Measurements from ENCODE around the gene HIP1. TPM values are rescaled to one million over a fixed set of nuclear protein-coding genes. Genes with fewer than 3 reads are reported as not detected.
"Not testable (repeated sequence)": the region's sequence is repeated elsewhere in the genome, so short reads cannot be mapped to it uniquely, and the experiment has no call there.

The HIP1 gene
- total and polyA plus RNA-seq, 4 donors: 10.6 to 87.9 (median 43.3) TPM

DNA sequence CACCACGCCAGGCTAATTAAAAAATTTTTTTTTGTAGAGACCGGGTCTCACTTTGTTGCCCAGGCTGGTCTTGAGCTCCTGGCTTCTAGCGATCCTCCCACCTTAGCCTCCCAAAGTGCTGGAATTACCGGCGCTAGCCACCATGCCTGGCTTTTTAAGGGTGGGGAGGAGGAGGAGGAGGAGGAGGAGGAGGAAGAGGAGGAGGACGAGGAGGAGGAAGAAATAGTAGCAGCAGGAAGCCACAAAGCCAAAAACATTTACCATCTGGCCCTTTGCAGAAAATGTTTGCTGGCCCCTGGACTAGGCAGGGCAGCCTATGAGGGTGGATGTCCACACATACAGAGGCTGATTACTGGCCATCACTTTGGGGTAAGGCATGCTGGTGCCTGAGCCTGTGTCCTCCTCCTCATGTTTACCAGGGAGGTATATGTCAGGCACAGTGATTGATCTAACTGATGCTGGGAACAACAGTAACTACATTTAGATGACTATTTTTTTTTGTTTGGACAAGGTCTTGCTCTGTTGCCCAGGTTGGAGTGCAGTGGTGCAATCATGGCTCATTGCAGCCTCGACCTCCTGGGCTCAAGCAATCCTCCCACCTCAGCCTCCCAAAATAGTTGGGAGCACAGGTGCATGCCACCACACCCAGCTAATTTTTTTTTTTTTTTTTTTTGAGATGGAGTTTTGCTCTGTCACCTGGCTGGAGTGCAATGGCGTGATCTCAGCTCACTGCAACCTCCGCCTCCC is 122.1 kb downstream of the HIP1 start:
- Histone ChIP-seq H3K27me3 (ENCODE audit: control insufficient read depth in 1 of 2, insufficient read depth in 2 of 2, low read length in 1 of 2) (no peaks in the 10 kb centered on the region), H3K9me3 (ENCODE audit: control insufficient read depth, low read length) (no peaks in the 10 kb centered on the region), H3K36me3 (ENCODE audit: control insufficient read depth in 1 of 2, insufficient read depth in 2 of 2, low read length in 1 of 2) (no peaks in the 10 kb centered on the region), H3K4me1 (ENCODE audit: control insufficient read depth in 1 of 2, insufficient read depth in 2 of 2, low read length in 2 of 2) (no peaks in the 10 kb centered on the region), H3K4me3 (ENCODE audit: low read length in 2 of 2) (no peak overlapping the region), H3K27ac (ENCODE audit: low read depth in 1 of 2, low read length in 2 of 2) (no peak overlapping the region)
- WGBS, 2 donors: 92 to 93% methylated on average over 9 of the region's 9 CpGs
- DNase-seq (no peak), ATAC-seq (ENCODE audit: low FRiP score) (no peak)
- intact Hi-C loops (cut with DNase I): no loop called here

DNA sequence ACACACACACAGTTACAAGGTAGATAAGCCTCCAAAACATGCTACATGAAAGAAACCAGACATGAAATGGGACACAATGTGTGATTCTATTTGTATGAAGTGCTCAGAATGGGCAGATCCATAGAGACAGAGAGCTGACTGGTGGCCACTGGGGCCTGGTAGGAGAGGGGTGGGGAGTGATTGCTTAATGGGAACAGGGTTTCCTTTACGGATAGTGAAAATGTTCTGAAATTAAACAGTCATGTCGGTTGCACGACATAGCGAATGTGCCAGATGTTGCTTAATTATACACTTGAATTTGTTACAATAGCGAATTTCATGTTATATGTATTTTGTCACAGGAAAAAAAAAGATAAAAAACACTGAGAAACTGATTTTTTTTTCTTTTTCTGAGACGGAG is 124.3 kb downstream of the HIP1 start:
- no peak for ATAC-seq (ENCODE audit: low FRiP score)
- DNase-seq: no peak
- H3K4me3 ChIP-seq (ENCODE audit: low read length in 2 of 2): no peak overlapping the region
- 84 to 85% methylated on average over 6 of the region's 6 CpGs for WGBS, 2 donors
- H3K27me3 ChIP-seq (ENCODE audit: control insufficient read depth in 1 of 2, insufficient read depth in 2 of 2, low read length in 1 of 2): no peaks in the 10 kb centered on the region
- no peaks in the 10 kb centered on the region for H3K36me3 ChIP-seq (ENCODE audit: control insufficient read depth in 1 of 2, insufficient read depth in 2 of 2, low read length in 1 of 2)
- H3K27ac ChIP-seq (ENCODE audit: low read depth in 1 of 2, low read length in 2 of 2): no peak overlapping the region
- H3K4me1 ChIP-seq (ENCODE audit: control insufficient read depth in 1 of 2, insufficient read depth in 2 of 2, low read length in 2 of 2): no peaks in the 10 kb centered on the region
- intact Hi-C loops (cut with DNase I): no loop called here
- no peaks in the 10 kb centered on the region for H3K9me3 ChIP-seq (ENCODE audit: control insufficient read depth, low read length)

DNA sequence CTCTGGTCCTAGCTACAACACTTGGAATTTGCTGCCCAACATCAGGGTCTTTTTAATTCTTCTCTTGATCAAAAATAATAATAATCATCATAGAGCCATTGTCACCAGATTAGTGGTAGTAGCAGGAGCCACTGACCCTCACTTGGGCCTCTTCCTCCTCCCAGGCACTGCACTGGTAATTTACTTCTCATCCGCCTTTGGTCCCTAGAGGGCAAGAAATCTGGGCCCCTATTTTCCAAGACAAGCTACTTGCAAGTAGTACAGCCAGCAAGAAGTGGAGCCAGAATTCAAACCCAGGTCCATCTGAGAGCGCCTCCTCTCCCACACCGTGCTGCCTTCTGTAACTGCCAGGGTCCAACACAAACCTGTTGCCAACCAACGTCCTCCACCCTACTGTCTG is 125.4 kb downstream of the HIP1 start:
- intact Hi-C loops (cut with DNase I): no loop called here
- Histone ChIP-seq H3K27me3 (ENCODE audit: control insufficient read depth in 1 of 2, insufficient read depth in 2 of 2, low read length in 1 of 2) (no peaks in the 10 kb centered on the region), H3K4me3 (ENCODE audit: low read length in 2 of 2) (no peak overlapping the region), H3K4me1 (ENCODE audit: control insufficient read depth in 1 of 2, insufficient read depth in 2 of 2, low read length in 2 of 2) (no peaks in the 10 kb centered on the region), H3K9me3 (ENCODE audit: control insufficient read depth, low read length) (no peaks in the 10 kb centered on the region), H3K36me3 (ENCODE audit: control insufficient read depth in 1 of 2, insufficient read depth in 2 of 2, low read length in 1 of 2) (no peaks in the 10 kb centered on the region), H3K27ac (ENCODE audit: low read depth in 1 of 2, low read length in 2 of 2) (no peak overlapping the region)
- 62% methylated on average over 4 of the region's 4 CpGs for WGBS, 2 donors
- DNase-seq (no peak), ATAC-seq (ENCODE audit: low FRiP score) (no peak)

DNA sequence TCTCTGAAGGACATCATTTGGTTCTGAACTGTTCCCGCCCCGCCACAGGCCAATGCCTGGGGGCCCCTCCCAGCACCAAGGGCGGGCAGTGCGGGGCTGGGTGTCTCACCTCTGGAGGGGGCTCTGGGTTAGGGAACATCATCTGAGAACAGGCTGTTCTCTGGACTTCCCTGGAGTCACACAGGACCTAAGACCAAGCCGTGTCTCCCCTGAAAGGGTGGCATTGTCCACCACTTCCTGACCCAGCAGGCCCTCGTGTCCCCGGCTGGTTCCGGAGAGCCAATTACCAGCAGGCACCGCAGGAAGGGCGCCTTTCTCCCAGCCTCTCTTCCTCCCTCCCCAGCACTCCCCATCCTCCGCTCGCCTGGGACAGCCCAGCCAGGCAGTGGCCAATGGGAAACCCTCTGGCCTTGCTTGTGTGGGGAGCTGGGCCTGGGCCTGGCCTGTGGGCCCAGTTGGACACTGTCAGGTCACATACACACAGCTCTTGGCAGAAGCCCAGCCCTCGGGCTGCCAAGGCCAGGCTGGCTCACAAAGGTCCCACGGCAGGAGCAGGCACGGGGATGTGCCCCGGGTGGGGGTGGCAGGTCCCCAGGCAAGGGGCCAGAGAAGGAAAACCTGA is 127.1 kb downstream of the HIP1 start:
- WGBS, 2 donors: 9 to 13% methylated on average over 16 of the region's 16 CpGs
- intact Hi-C loops (cut with DNase I): no loop called here

DNA sequence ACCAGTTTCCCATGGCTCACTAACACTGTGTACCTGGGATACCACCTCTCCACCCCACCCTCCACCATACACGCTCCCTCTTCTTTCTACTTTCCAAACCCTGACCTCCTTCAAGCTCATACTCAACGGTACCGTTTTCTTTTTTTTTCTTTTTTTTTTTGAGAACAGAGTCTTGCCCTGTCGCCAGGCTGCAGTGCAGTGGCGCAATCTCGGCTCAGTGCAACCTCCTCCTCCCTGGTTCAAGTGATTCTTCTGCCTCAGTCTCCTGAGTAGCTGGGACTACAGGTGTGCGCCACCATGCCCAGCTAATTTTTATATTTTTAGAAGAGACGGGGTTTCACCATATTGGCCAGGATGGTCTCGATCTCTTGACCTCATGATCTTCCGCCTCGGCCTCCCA is 129.3 kb downstream of the HIP1 start:
- H3K36me3 ChIP-seq (ENCODE audit: control insufficient read depth in 1 of 2, insufficient read depth in 2 of 2, low read length in 1 of 2); H3K4me3 ChIP-seq (ENCODE audit: low read length in 2 of 2); H3K9me3 ChIP-seq (ENCODE audit: control insufficient read depth, low read length); intact Hi-C loops (cut with DNase I); H3K4me1 ChIP-seq (ENCODE audit: control insufficient read depth in 1 of 2, insufficient read depth in 2 of 2, low read length in 2 of 2); ATAC-seq (ENCODE audit: low FRiP score); H3K27me3 ChIP-seq (ENCODE audit: control insufficient read depth in 1 of 2, insufficient read depth in 2 of 2, low read length in 1 of 2); H3K27ac ChIP-seq (ENCODE audit: low read depth in 1 of 2, low read length in 2 of 2); DNase-seq: not testable (repeated sequence)
- WGBS, 2 donors: 84 to 85% methylated on average over 11 of the region's 11 CpGs

More for the DNA sequence above, 127.1 kb downstream of the HIP1 start:
- Histone ChIP-seq H3K4me1 (ENCODE audit: control insufficient read depth in 1 of 2, insufficient read depth in 2 of 2, low read length in 2 of 2) (no peaks in the 10 kb centered on the region), H3K27ac (ENCODE audit: low read depth in 1 of 2, low read length in 2 of 2) (peak overlapping the region; percentile 6 to 18), H3K27me3 (ENCODE audit: control insufficient read depth in 1 of 2, insufficient read depth in 2 of 2, low read length in 1 of 2) (no peaks in the 10 kb centered on the region), H3K4me3 (ENCODE audit: low read length in 2 of 2) (no peak overlapping the region), H3K36me3 (ENCODE audit: control insufficient read depth in 1 of 2, insufficient read depth in 2 of 2, low read length in 1 of 2) (no peaks in the 10 kb centered on the region), H3K9me3 (ENCODE audit: control insufficient read depth, low read length) (no peaks in the 10 kb centered on the region)
- DNase-seq (peak; percentile 92 to 93), ATAC-seq (ENCODE audit: low FRiP score) (peak; percentile 95)

DNA sequence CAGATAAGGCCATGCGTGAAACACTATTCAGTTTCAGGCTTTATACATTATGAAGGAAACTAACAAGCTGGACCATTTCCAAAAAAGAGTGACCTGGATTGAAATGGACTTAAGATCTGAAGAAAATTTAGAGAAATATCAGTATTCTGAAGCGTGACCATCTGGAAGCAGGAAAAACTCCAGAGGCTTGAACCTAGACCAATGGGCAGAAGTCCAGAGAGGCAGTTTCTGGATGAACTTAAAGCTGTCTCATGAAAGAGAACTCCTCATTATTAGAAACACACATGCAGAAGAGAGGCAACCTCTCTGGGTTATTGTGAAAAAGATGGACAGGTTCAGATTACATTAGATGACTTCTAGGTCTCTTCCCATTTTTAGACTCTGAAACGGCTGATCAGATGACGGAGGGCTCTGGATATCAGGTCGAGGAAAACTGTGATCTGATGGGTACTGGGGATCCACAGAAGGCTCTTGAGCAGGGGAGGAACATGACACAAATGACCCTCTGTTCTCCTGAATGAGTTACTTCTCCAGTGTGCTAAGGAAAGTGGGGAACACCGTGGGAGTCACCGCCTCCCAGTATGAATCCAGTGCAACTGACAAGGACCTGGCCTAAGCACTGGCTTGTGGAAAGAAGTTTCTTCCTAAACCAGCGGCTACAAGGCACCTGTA is 130.2 kb downstream of the HIP1 start:
- no peak for DNase-seq
- intact Hi-C loops (cut with DNase I): no loop called here
- ATAC-seq (ENCODE audit: low FRiP score): no peak
- H3K36me3 ChIP-seq (ENCODE audit: control insufficient read depth in 1 of 2, insufficient read depth in 2 of 2, low read length in 1 of 2): no peaks in the 10 kb centered on the region
- no peaks in the 10 kb centered on the region for H3K27me3 ChIP-seq (ENCODE audit: control insufficient read depth in 1 of 2, insufficient read depth in 2 of 2, low read length in 1 of 2)
- no peaks in the 10 kb centered on the region for H3K4me1 ChIP-seq (ENCODE audit: control insufficient read depth in 1 of 2, insufficient read depth in 2 of 2, low read length in 2 of 2)
- H3K9me3 ChIP-seq (ENCODE audit: control insufficient read depth, low read length): no peaks in the 10 kb centered on the region
- WGBS, 2 donors: 80% methylated on average over 8 of the region's 8 CpGs
- no peak overlapping the region for H3K27ac ChIP-seq (ENCODE audit: low read depth in 1 of 2, low read length in 2 of 2)
- no peak overlapping the region for H3K4me3 ChIP-seq (ENCODE audit: low read length in 2 of 2)

DNA sequence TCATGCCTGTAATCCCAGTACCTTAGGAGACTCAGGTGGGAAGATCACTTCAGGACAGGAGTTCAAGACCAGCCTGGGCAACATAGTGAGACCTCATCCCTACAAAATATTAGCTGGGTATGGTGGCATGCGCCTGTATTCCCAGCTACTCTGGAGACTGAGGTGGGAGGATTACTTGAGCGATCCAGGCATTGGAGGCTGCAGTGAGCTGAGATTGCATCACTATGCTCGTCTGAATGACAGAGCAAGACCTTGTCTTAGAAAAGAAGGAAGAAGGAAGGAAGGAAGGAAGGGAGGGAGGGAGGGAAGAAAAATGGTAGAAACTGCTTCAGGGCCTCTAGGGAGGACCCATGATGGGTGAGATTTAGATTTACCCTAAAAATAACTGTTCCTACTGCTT is 134.3 kb downstream of the HIP1 start:
- no peak overlapping the region for H3K27ac ChIP-seq (ENCODE audit: low read depth in 1 of 2, low read length in 2 of 2)
- ATAC-seq (ENCODE audit: low FRiP score) (no peak), DNase-seq (no peak)
- no peaks in the 10 kb centered on the region for H3K27me3 ChIP-seq (ENCODE audit: control insufficient read depth in 1 of 2, insufficient read depth in 2 of 2, low read length in 1 of 2)
- intact Hi-C loops (cut with DNase I): no loop called here
- WGBS, 2 donors: 90 to 92% methylated on average over 3 of the region's 3 CpGs
- no peaks in the 10 kb centered on the region for H3K36me3 ChIP-seq (ENCODE audit: control insufficient read depth in 1 of 2, insufficient read depth in 2 of 2, low read length in 1 of 2)
- H3K4me3 ChIP-seq (ENCODE audit: low read length in 2 of 2): no peak overlapping the region
- H3K4me1 ChIP-seq (ENCODE audit: control insufficient read depth in 1 of 2, insufficient read depth in 2 of 2, low read length in 2 of 2): peaks cover 0 to 2% of the 10 kb centered on the region in 2 donors
- H3K9me3 ChIP-seq (ENCODE audit: control insufficient read depth, low read length): no peaks in the 10 kb centered on the region

DNA sequence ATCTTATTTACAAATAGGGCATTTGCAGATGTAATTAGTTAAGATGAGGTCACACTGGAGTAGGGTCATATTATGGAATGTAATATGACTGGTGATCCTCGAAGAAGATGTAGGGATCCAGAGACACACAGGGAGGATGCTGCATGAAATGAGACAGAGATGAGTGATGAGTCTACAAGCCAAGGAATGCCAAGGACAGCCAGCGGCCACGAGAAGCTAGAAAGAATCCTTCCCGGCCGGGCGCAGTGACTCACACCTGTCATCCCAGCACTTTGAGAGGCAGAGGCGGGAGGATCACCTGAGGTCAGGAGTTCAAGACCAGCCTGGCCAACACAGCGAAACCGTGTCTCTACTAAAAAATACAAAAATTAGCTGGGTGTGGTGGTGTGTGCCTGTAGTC is 135.9 kb downstream of the HIP1 start:
- H3K4me1 ChIP-seq (ENCODE audit: control insufficient read depth in 1 of 2, insufficient read depth in 2 of 2, low read length in 2 of 2); H3K36me3 ChIP-seq (ENCODE audit: control insufficient read depth in 1 of 2, insufficient read depth in 2 of 2, low read length in 1 of 2); intact Hi-C loops (cut with DNase I); H3K27ac ChIP-seq (ENCODE audit: low read depth in 1 of 2, low read length in 2 of 2); H3K4me3 ChIP-seq (ENCODE audit: low read length in 2 of 2); H3K9me3 ChIP-seq (ENCODE audit: control insufficient read depth, low read length); H3K27me3 ChIP-seq (ENCODE audit: control insufficient read depth in 1 of 2, insufficient read depth in 2 of 2, low read length in 1 of 2); DNase-seq; ATAC-seq (ENCODE audit: low FRiP score): not testable (repeated sequence)
- WGBS, 2 donors: 94 to 98% methylated on average over 9 of the region's 9 CpGs

DNA sequence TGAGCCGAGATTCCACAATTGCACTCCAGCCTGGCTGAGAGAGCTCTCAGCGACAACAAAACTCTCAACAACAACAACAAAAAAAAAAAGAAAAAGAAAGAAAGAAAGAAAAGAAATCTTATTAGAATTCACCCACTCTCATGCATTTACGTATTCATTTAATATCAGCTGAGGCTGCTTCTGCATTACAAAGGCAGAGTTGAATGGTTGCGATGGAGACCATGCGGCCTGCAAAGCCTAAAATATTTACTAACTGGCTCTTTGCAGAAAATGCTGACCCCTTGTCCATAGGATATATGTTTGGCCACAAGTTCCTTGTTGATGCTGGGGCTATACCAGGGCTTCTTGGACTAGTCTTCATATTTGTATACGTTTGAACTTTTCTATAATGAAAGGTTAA is 137.2 kb downstream of the HIP1 start:
- H3K9me3 ChIP-seq (ENCODE audit: control insufficient read depth, low read length): no peaks in the 10 kb centered on the region
- 93 to 96% methylated on average over 6 of the region's 6 CpGs for WGBS, 2 donors
- peaks cover 0 to 5% of the 10 kb centered on the region in 2 donors for H3K4me1 ChIP-seq (ENCODE audit: control insufficient read depth in 1 of 2, insufficient read depth in 2 of 2, low read length in 2 of 2)
- no peaks in the 10 kb centered on the region for H3K36me3 ChIP-seq (ENCODE audit: control insufficient read depth in 1 of 2, insufficient read depth in 2 of 2, low read length in 1 of 2)
- no peaks in the 10 kb centered on the region for H3K27me3 ChIP-seq (ENCODE audit: control insufficient read depth in 1 of 2, insufficient read depth in 2 of 2, low read length in 1 of 2)
- H3K27ac ChIP-seq (ENCODE audit: low read depth in 1 of 2, low read length in 2 of 2): no peak overlapping the region
- H3K4me3 ChIP-seq (ENCODE audit: low read length in 2 of 2): no peak overlapping the region
- no peak for DNase-seq
- ATAC-seq (ENCODE audit: low FRiP score): no peak
- intact Hi-C loops (cut with DNase I): no loop called here

All from aorta (tissue), 5 donors.